Esophagus squamous epithelium (tissue), 5 donors: Measurements from ENCODE around the gene HS2ST1. TPM values are rescaled to one million over a fixed set of nuclear protein-coding genes. Genes with fewer than 3 reads are reported as not detected.
"Not testable (repeated sequence)": the region's sequence is repeated elsewhere in the genome, so short reads cannot be mapped to it uniquely, and the experiment has no call there.

Experiments used
- DNase-seq: peaks from one replicate; lab custom pipeline; 2025; lab: John Stamatoyannopoulos, UW
- H3K27ac ChIP-seq, 4 donors: fragments of 200-600 bp; sonication (generic); one replicate each; pipeline ENCODE4 v1.5.1; 2016 to 2019; ENCODE audit warnings: mild to moderate bottlenecking in 1 of 4
- H3K27me3 ChIP-seq, 4 donors: fragments of 200-600 bp; sonication (generic); 1 replicate in 3 of 4; 2 replicates in 1 of 4; pipeline versions ENCODE4 v1.5.1 to v1.6.0; 2017 to 2021; ENCODE audit warnings: antibody characterized with exemption in 1 of 4
- H3K36me3 ChIP-seq, 3 donors: fragments of 200-600 bp; sonication (generic); one replicate each; pipeline ENCODE4 v1.5.1; 2016 to 2019
- H3K4me1 ChIP-seq, 3 donors: fragments of 200-600 bp; sonication (generic); one replicate each; pipeline ENCODE4 v1.5.1; 2017 to 2019
- H3K4me3 ChIP-seq, 4 donors: fragments of 200-600 bp; sonication (generic); 1 replicate in 3 of 4; 2 replicates in 1 of 4; pipeline ENCODE4 v1.5.1; 2016 to 2019; ENCODE audit warnings: mild to moderate bottlenecking in 2 of 4, moderate library complexity in 1 of 4
- H3K9me3 ChIP-seq, 3 donors: fragments of 200-600 bp; sonication (generic); one replicate each; pipeline ENCODE4 v1.5.1; 2016 to 2019
- CTCF ChIP-seq, 6 experiments: fragments of 450-650 bp in 4 of 6; fragments of 200-600 bp in 2 of 6; sonication (generic) in 2 of 6; IDR thresholded peaks; one replicate each; pipeline ENCODE4 v1.5.1; 2016 to 2019; ENCODE audit warnings: antibody characterized with exemption in 6 of 6, mild to moderate bottlenecking in 4 of 6, moderate library complexity in 4 of 6
- POLR2A ChIP-seq, 4 donors: fragments of 450-650 bp; IDR thresholded peaks; one replicate each; pipeline ENCODE4 v1.6.1; 2017; ENCODE audit warnings: antibody characterized with exemption in 4 of 4, mild to moderate bottlenecking in 4 of 4, moderate library complexity in 3 of 4
- WGBS, 2 donors: methylation state at CpG; one replicate each; pipeline ENCODE4 v1.1.5; 2018; 5-methylcytosine and 5-hydroxymethylcytosine counted together
- intact Hi-C: fragments of 100-400 bp; cut with DNase I; formaldehyde crosslinking; loops from one replicate; pipeline ENCODE4 v1.15.0; 2022
- total RNA-seq, 4 donors: library from RNA; depleted of rRNA; stranded (reverse); fragments of >200 nt; gene quantifications; one replicate each; pipeline ENCODE4 v1.1.0, GENCODE V29; 2016
- donor health status: DM: yes; HTN: yes; CAD: no.

The HS2ST1 gene
- total RNA-seq, 4 donors from 2014 or later = 5.3 to 10.5 (median 9.1) TPM

DNA sequence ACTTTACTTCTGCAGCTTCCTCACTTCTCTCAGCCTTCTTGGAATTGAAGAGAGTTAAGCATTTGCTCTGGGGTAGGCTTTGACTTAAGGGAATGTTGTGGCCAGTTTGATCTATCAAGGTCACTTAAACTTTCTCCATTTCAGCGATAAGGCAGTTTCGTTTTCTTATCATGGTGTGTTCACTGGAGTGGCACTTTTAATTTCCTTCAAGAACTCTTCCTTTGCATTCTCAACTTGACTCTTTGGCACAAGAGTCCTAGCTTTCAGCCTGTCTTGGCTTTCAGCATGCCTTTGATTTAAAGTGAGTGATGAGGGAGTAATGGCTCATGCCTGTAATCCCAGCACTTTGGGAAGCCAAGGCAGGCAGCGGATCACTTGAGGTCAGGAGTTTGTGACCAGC lies 38.7 kb downstream of the HS2ST1 start:
- 64 to 86% methylated on average over 3 of the region's 3 CpGs for WGBS, 2 donors
- no peaks in the 10 kb centered on the region for H3K27me3 ChIP-seq
- no peaks in the 10 kb centered on the region for H3K9me3 ChIP-seq
- no peak for DNase-seq
- intact Hi-C loops = no loop called here
- no peaks in the 10 kb centered on the region for H3K4me1 ChIP-seq
- no peaks in the 10 kb centered on the region for H3K36me3 ChIP-seq
- no peak overlapping the region for H3K27ac ChIP-seq
- H3K4me3 ChIP-seq = no peak overlapping the region
- no peak for TF ChIP-seq CTCF (IDR thresholded peaks at IDR 0.05)
- TF ChIP-seq POLR2A (IDR thresholded peaks at IDR 0.05) = no peak

- Histone ChIP-seq H3K27me3 (no peaks in the 10 kb centered on the region), H3K4me3 (no peak overlapping the region), H3K9me3 (no peaks in the 10 kb centered on the region), H3K4me1 (no peaks in the 10 kb centered on the region), H3K36me3 (no peaks in the 10 kb centered on the region), H3K27ac (no peak overlapping the region)
- no peak for DNase-seq
- intact Hi-C loops = no loop called here
- WGBS, 2 donors = 72 to 84% methylated on average over 3 of the region's 3 CpGs
- TF ChIP-seq CTCF (IDR thresholded peaks at IDR 0.05) (no peak), POLR2A (IDR thresholded peaks at IDR 0.05) (no peak)
Observed at GRCh38 chr1:86955678-86956077, 41.2 kb downstream of the HS2ST1 start.

- TF ChIP-seq CTCF (IDR thresholded peaks at IDR 0.05) (no peak), POLR2A (IDR thresholded peaks at IDR 0.05) (no peak)
- no peaks in the 10 kb centered on the region for H3K4me1 ChIP-seq
Observed at GRCh38 chr1:86956221-86956620, 41.8 kb downstream of the HS2ST1 start.

DNA sequence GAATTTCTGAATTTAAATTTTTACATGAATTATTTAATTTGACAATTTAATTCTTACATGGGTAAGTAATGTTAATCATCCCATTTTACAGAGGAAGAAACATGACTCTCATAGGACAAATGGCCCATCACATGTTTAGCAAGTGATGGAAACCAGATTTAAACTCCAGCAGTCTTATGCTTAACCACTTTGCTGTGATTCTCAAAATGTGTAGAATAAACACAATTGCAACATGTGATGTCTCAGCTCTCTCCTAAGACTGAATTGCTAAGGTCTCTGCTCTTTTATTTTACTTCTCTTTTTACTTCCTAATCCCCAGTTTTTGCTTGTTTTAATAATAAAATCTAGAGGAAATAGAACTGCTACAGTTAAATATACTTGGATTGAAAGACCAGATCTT lies 42.8 kb downstream of the HS2ST1 start:
- Histone ChIP-seq H3K9me3 (no peaks in the 10 kb centered on the region), H3K27ac (no peak overlapping the region), H3K4me3 (no peak overlapping the region), H3K27me3 (no peaks in the 10 kb centered on the region), H3K36me3 (no peaks in the 10 kb centered on the region), H3K4me1 (no peaks in the 10 kb centered on the region)
- intact Hi-C loops = no loop called here
- no peak for DNase-seq
- TF ChIP-seq CTCF (IDR thresholded peaks at IDR 0.05) (no peak), POLR2A (IDR thresholded peaks at IDR 0.05) (no peak)

More at GRCh38 chr1:86956221-86956620, 41.8 kb downstream of the HS2ST1 start:
- Histone ChIP-seq H3K36me3 (no peaks in the 10 kb centered on the region), H3K27me3 (no peaks in the 10 kb centered on the region), H3K4me3 (no peak overlapping the region), H3K27ac (no peak overlapping the region), H3K9me3 (no peaks in the 10 kb centered on the region)
- DNase-seq = no peak
- intact Hi-C loops = no loop called here

- intact Hi-C loops = no loop called here
- no peak for TF ChIP-seq CTCF (IDR thresholded peaks at IDR 0.05)
- TF ChIP-seq POLR2A (IDR thresholded peaks at IDR 0.05) = no peak
- H3K4me3 ChIP-seq = no peak overlapping the region
- H3K36me3 ChIP-seq = no peaks in the 10 kb centered on the region
- H3K9me3 ChIP-seq = no peaks in the 10 kb centered on the region
- no peak overlapping the region for H3K27ac ChIP-seq
- no peaks in the 10 kb centered on the region for H3K4me1 ChIP-seq
- H3K27me3 ChIP-seq = no peaks in the 10 kb centered on the region
- no peak for DNase-seq
Observed at GRCh38 chr1:86960548-86960947, 46.1 kb downstream of the HS2ST1 start.

GRCh38 chr1:86963841-86964240 lies 49.4 kb downstream of the HS2ST1 start:
- intact Hi-C loops, H3K4me1 ChIP-seq, H3K27ac ChIP-seq, H3K9me3 ChIP-seq, H3K36me3 ChIP-seq, DNase-seq, H3K4me3 ChIP-seq, H3K27me3 ChIP-seq: not testable (repeated sequence)
- no CpG with 5 or more reads among the region's 36 CpGs for WGBS, 2 donors
